Left colon (tissue), 2 donors: ENCODE data around the gene CCDC33. TPM values are rescaled to one million over a fixed set of nuclear protein-coding genes. Genes with fewer than 3 reads are reported as not detected.
"Not testable (repeated sequence)": the region's sequence is repeated elsewhere in the genome, so short reads cannot be mapped to it uniquely, and the experiment has no call there.

Experiments
- ATAC-seq: fragments of 200-7000 bp; cut with Tn5 transposase; one replicate; pipeline ENCODE4 v1.9.1; 2020; ENCODE audit warnings: mild to moderate bottlenecking, moderate library complexity
- DNase-seq, 2 donors: peaks; one replicate each; pipeline ENCODE4 v3.0.0-alpha.2; 2020
- intact Hi-C, 2 donors: fragments of 100-400 bp; cut with DNase I in 1 of 2; cut with micrococcal nuclease in 1 of 2; formaldehyde crosslinking; loops; one replicate each; pipeline versions ENCODE4 v1.11.2 to v1.14.0; 2022; cut with DNase I, micrococcal nuclease
- total RNA-seq, 2 donors: library from RNA; stranded (reverse); fragmentation: NEBNext Ultra II Directional; extraction: Animal tissue kit (Norgen Biotek cat#: 25700); gene quantifications; one replicate each; pipeline ENCODE4 v1.2.1, GENCODE V29; 2021
- donor health status: DM: no; HTN: no; CAD: no.
- donor health status: DM: yes; HTN: yes; CAD: no.

The CCDC33 gene
- total RNA-seq, 2 donors from 2014 or later, result 0.46 TPM; not detected in 1

DNA sequence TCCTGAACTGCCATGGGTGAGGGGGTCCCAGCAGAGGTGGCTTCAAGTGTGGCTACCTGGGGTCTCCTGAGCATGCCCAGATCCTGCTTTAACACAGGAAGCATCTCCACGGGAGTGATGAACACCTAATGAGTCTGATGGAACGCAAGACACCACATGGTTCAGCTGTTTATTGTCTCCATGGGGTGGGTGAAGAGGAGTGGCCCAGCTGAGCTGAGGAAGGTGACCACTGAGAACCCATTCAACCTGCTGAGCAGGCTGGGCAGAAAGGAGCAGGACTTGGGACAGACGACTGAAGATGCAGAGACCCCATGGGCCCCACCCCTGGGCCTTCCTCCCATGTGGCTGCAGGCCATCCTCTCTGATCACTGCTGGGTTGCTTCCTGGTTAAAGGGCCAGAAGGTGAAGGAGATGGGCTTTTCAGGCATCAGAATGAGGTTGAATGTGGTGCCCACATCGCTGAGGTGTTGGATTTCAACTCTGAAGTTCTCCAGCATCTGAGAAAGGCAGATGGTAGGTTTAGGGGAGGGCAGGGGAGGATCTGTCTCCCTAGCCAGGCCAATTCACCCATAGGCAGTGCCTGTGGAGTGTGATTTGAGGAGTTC, 101.6 kb downstream of the CCDC33 start:
- intact Hi-C loops, result no loop called here
- ATAC-seq, result no peak
- no peak for DNase-seq

DNA sequence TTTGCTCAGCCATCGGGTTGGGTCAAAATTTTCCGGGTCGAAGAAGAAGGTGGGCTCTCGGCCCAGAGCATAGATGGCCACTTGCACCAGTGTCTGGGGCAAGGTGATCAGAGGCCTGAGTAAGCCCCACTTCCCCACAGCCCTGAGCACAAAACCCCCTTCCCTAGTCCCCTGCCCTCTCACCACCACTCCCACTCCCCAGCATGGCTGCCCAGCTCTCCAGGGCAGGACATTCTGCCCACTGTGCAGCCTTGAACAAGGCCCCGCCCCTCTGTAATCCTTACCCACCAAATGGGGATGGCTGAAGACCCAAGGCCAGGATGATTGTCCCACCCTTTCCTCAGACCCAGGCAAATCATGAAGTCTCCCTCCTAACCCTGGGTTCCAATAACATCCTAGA, 102.5 kb downstream of the CCDC33 start:
- intact Hi-C loops, result no loop called here
- no peak for DNase-seq
- no peak for ATAC-seq

GRCh38 chr15:74339371-74339770, 103.2 kb downstream of the CCDC33 start:
- ATAC-seq (no peak), DNase-seq (no peak)
- intact Hi-C loops, result no loop called here

- DNase-seq (no peak), ATAC-seq (no peak)
- intact Hi-C loops, result no loop called here
Measured at GRCh38 chr15:74340150-74340549, 104.0 kb downstream of the CCDC33 start.

DNA sequence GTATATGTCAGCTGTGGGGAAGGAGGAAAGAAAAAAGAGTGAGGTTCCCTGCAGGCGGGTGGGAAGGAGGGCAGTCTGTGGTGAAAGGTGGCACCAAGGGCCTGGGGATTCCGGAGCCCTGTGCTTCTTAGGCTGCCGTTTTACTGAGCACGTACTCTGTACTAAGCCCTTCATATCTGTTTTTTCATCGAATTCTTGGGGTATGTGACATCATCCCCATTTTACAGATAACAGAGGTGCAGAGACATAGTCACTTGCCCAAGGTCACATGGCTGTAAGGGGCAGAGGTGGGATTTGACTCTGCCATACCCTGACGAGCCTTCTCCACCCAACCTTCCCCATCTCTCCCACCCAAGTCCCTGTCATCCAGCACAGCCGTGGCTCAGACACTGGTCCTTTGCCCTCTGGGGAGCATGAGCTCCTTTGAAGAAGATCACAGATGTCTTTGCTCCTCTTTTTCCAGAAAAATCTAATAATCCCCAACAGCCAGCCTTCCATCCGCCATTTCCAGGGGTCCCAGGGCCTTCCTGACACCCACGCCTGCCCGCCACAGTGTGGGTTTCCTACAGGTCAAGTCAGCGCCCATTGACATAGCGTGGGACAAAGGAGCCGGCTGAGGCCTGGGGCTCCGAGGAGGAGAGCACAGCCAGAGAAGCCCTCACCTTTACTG, 107.1 kb downstream of the CCDC33 start:
- intact Hi-C loops, result no loop called here
- ATAC-seq, result no peak
- DNase-seq, result no peak

DNA sequence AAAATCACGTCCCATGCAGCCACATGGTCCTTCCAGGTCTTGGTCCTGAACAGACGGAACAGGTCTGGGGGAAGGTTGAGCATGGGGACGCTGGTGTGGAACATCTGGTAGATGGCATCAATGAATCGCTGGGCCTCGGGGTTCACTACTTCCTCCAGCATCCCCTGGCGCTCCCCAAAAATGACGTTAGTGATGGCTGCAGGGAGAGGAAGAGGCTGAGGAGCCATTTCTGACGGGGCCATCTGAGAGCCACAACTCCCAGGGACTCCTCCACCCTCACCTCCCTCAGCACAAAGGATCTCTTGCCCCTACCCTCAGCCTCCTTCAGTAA, 107.6 kb downstream of the CCDC33 start:
- intact Hi-C loops, result no loop called here
- ATAC-seq (no peak), DNase-seq (no peak)

- DNase-seq (no peak), ATAC-seq (no peak)
- intact Hi-C loops, result no loop called here
Measured at GRCh38 chr15:74345051-74345450, 108.9 kb downstream of the CCDC33 start.

DNA sequence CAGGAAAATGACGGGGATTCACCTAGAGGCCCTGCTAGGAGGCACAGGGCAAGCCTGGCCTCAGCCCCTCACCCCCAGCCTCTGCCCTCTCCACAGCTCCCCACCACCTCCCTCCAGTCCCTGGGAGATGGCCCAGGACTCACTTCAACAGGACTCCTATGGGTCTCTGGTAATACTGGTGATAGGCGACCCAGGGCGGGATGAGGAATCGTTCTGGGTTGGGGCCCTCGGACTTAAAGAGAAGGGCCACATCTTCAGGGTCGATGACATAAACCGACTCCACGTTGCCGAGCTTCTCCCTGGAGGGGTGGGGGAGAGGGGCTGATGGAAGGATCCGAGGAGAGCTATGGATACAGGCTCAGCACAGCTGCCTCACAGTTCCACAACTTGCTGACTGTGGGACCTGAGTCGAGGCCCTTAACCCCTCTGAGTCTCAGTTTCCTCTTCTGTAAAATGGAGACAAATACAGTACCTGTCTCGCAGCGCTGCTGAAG, 111.7 kb downstream of the CCDC33 start:
- intact Hi-C loops, result no loop called here
- DNase-seq (no peak), ATAC-seq (no peak)

GRCh38 chr15:74349241-74349778, 113.2 kb downstream of the CCDC33 start:
- intact Hi-C loops, result no loop called here
- no peak for ATAC-seq
- no peak for DNase-seq

DNA sequence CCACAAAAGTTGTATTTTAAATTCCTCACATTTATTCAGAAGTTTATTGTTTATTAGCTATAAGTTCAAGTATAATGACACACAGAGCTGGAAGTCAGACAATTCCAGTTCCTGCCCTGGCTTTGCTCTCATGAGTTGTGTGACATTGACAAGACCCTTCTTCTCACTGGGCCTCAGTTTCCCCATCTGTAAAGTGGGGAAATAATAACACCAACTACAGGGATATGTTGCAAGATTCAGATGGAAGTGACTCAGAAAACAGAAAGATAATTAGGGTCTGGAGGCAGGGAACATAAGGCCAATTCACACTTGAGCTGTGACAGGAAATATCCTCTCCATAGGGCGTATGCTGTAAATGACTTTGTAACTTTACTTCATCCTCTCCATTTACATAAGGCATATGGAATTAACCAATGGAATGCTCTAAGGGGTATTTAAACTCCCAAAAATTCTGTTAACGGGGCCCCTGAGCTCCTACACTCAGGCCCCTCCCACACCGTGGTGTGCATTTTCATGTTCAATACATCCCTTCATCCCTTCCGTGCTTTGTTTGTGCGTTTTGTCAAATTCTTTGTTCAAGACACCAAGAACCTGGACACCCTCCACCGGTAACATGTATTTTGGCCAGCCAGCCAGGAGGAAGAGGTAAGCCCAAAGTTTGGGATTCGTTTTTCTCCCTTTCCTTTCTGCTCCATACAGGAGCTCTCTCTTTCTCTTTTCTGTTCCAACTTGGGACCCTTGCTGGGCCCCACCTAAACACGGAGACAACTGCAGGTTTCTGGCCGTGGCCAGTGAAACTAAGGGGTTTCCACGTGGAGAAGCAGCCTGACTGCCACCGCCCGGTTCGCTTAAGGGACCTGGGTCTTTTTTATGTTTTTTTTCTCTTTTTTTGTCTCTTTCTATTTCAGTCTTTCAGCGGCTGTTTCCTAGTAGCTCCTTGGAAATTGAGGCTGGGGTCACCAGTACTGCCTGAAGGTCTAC, 114.5 kb downstream of the CCDC33 start:
- ATAC-seq, result no peak

GRCh38 chr15:74351670-74352069, 115.5 kb downstream of the CCDC33 start:
- no peak for DNase-seq
- intact Hi-C loops, result no loop called here
- ATAC-seq, result no peak

More for the DNA sequence above, 114.5 kb downstream of the CCDC33 start:
- intact Hi-C loops, result no loop called here
- DNase-seq, result no peak

DNA sequence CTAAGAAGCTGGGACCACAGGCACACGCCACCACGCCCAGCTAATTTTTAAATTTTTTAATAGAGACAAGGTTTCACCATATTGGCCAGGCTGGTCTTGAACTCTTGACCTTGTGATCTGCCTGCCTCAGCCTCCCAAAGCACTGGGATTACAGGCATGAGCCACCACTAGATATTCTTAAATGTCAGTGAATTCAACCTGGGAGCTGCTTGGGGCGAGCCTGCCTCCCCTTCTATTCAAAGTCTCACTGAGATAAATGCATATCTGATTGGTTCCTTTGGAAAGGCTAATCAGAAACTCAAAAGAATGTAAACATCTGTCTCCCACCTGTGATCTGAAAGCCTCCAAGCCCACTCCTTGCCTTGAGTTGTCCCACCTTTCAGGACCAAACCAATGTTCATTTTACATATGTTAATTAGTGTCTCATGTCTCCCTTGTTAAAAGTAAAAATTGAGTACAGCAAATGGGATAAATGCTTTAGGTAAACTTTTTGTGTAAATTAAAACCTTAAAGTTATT, 116.3 kb downstream of the CCDC33 start:
- no peak for DNase-seq
- no peak for ATAC-seq
- intact Hi-C loops, result no loop called here

DNA sequence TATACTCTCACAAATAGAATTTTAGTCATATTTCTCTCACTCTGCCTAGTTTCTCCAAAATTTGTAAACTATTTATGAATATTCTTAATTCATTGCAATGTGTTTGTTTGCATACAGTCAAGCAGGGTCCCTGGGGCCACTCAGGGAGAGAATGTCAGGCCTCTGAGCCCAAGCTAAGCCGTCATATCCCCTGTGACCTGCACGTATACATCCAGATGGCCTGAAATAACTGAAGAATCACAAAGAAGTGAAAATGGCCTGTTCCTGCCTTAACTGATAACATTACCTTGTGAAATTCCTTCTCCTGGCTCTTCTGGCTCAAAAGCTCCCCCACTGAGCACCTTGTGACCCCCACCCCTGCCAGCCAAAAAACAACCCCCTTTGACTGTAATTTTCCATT, 117.9 kb downstream of the CCDC33 start:
- ATAC-seq, intact Hi-C loops, DNase-seq: not testable (repeated sequence)

DNA sequence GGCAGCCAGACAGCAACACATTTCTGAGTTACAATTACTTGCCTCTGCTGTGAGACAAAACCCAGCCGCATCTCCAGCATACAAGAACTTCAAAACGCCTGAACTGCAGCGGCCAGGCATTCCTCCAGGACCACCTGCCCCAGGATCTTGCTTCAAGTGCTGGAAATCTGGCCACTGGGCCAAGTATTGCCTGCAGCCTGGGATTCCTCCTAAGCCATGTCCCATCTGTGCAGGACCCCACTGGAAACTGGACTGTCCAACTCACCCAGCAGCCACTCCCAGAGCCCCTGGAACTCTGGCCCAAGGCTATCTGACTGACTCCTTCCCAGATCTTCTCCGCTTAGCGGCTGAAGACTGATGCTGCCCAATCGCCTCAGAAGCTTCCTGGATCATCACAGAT, 119.9 kb downstream of the CCDC33 start:
- ATAC-seq, intact Hi-C loops, DNase-seq: not testable (repeated sequence)

- intact Hi-C loops, ATAC-seq, DNase-seq: not testable (repeated sequence)
Measured at GRCh38 chr15:74357514-74357913, 121.4 kb downstream of the CCDC33 start.

DNA sequence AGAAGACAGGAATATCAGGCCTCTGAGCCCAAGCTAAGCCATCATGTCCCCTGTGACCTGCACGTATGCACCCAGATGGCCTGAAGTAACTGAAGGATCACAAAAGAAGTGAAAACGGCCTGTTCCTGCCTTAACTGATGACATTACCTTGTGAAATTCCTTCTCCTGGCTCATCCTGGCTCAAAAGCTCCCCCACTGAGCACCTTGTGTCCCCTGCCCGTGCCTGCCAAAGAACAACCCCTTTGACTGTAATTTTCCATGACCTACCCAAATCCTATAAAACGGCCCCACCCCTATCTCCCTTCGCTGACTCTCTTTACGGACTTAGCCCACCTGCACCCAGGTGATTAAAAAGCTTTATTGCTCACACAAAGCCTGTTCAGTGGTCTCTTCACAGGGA, 123.2 kb downstream of the CCDC33 start:
- ATAC-seq, DNase-seq, intact Hi-C loops: not testable (repeated sequence)

DNA sequence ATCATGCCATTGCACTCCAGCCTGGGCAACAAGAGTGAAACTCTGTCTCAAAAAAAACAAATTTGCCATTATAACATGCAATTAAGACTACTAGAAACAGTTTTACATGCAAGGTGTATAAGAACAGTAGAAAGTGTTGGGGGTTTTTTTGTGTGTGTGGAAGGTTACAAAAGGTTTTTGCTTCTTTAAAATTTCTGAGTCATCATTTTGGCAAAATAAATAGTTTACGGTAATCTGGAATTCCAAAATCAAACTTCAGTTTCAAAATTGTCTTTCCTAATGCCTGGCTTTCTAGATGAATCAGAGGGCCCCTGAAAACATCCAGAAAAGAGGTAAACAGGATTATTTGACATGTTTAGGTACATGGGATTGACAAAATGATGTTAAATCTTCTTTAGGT, 124.7 kb downstream of the CCDC33 start:
- DNase-seq, ATAC-seq, intact Hi-C loops: not testable (repeated sequence)

DNA sequence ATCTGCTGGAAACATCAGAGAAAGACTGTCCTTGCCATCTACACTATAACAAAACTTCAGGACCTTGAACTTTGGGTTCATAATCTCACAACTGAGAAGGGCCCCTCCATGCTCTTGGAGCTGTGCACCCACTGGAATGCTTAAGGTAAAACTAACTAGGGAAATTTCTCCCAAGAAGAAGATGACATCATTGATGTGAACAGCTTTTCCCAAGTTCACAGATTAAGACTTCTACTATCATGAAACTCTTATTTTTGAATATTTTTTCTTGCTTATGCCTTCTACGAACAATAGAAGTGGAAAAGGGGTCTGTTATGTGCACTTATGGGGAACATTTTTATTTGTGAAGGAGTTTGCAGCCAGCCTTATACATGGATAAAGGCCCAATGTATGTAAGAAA, 126.4 kb downstream of the CCDC33 start:
- DNase-seq (no peak), ATAC-seq (no peak)
- intact Hi-C loops, result no loop called here

DNA sequence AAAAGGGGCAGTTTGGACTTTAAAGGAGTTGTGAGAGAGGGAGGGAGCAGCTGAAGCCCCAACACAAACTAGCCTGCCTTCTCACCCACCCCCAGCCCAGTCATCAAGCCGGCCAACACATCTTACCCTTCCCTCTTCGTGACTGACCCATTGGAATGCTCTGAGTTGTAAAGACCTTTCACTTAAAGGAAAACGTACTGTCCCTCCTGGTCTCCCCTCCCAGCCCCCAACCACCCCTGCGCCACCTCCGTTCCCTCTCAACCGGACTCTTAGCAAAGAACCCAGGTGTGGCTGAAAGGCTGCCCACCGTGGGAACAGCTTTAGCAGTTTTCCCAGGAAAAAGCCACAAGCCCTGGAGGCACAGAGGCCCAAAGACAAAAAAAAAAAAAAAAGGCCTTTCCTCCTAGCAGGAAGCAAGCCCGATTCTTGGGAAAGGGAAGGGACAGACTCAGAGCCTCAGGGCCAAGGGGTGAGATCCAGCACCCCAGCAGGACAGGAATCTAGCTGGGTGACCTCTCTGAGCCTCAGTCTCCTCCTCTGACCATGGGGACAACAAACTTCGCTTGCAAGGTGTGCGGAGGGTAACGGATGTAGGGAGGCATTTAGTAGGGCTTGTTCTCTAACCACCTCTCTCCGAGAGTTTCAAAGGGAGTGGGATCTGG, 128.9 kb downstream of the CCDC33 start:
- DNase-seq (no peak), ATAC-seq (no peak)
- intact Hi-C loops, result no loop called here
